HG03571 (cell line): Measurements from ENCODE around the gene C1orf141.
"Not testable (repeated sequence)": the region's sequence is repeated elsewhere in the genome, so short reads cannot be mapped to it uniquely, and the experiment has no call there.

Experiments
- ATAC-seq: cut with Tn5 transposase; IDR thresholded peaks from one replicate; pipeline ENCODE4 v1.9.1; 2021; ENCODE audit not compliant: unreplicated experiment

Gene C1orf141

GRCh38 chr1:67089685-67090208, 45.0 kb downstream of the C1orf141 start:
- no peak for ATAC-seq

- no peak for ATAC-seq
Measured at GRCh38 chr1:67088440-67088839, 46.3 kb downstream of the C1orf141 start.

- ATAC-seq: no peak
Measured at GRCh38 chr1:67085326-67085725, 49.4 kb downstream of the C1orf141 start.

GRCh38 chr1:67084765-67085318, 49.9 kb downstream of the C1orf141 start:
- ATAC-seq: no peak

DNA sequence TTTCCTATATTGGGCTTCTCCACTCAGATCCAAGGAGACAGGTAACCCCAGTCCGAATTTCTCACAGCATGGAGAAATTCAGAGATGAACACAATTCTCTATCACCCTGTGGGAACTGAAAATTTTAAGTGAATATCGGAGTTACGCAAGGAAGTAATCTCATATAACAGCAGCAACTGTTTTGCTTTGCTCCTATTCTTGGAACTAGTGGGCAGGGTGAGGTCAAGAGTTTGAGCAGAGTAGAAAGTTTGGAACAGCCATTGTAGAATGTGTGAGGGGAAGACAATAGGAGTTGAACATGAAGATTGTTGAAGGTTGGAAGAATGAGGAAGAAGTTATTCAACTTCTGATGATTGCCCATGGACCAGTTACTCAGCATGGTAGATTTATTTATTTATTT, 56.5 kb downstream of the C1orf141 start:
- no peak for ATAC-seq

- no peak for ATAC-seq
Measured at GRCh38 chr1:67077593-67077992, 57.2 kb downstream of the C1orf141 start.

DNA sequence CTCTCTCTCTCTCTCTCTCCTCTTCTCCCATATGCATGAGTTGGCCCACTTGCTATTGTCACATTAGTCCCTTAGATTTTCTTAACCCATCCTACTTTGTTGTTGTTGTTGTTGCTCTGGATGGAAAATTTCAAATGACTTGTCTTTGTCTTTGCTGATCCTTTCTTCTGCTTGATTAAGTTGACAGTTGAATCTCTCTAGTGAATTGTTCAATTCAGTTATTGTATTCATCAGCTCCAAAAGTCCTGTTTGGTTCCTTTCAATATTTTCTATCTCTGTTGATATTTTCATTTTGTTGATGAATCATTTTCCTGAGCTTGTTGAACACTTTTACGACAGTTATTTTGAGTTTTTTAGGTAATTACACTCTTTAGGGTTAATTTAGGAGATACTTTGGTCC, 62.0 kb downstream of the C1orf141 start:
- no peak for ATAC-seq

- not testable (repeated sequence) for ATAC-seq
Measured at GRCh38 chr1:67067655-67068054, 67.1 kb downstream of the C1orf141 start.

- no peak for ATAC-seq
Measured at GRCh38 chr1:67062412-67062811, 72.4 kb downstream of the C1orf141 start.

DNA sequence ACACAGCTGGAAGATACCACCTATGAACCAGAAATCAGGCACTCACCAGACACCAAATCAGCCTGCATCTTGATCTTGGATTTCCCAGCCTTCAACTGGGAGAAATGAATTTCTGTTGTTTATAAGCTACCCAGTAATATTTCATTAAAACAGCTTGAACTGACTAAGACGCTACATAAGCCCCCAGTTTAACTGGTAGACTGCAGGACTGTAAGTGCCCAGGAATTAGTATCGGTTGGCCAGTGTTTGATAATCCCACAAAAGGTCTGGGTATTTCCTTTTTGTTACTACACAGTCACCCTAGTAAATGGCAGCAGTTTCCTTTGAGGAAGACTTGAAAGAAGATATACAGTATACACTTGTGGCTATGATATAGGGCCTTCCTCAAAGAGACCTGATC, 73.5 kb downstream of the C1orf141 start:
- ATAC-seq: no peak

DNA sequence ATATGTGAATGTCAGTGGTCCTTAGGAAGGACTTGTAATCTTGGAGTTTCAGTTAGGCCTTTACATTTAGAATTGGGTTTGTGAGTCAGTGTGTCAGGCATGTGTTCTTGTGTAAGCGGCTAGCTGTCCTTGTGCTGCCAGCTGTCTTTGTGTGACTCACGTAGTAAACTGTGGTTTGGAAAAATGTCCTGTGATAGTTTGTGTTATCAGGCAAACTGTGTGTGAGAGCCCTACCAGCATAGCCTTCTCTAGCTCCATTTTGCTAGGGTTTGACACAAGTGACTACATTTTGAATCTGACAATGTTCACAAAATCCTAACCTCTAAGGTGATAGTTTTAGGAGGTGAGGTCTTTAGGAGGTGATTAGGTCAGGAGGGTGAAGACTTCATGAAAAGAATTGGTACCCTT, 74.0 kb downstream of the C1orf141 start:
- no peak for ATAC-seq

DNA sequence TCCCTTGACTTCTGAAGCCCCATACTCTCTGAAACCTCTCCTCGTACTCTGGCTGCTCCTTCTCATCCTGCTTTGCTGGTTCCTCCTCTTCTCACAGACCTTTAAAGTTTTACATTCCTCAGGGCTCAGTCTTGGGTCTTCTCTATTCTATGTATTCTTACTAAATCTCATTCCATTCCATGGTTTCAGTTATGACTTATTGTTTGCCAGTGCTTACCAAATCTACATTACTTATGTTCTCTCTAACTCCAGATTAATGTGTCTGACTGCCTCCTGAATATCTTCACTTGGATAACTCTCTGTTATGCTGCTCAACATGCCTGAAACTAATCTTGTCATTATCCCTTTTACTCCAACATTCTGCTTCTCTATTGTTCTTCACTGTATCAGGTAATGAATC, 75.4 kb downstream of the C1orf141 start:
- no peak for ATAC-seq

DNA sequence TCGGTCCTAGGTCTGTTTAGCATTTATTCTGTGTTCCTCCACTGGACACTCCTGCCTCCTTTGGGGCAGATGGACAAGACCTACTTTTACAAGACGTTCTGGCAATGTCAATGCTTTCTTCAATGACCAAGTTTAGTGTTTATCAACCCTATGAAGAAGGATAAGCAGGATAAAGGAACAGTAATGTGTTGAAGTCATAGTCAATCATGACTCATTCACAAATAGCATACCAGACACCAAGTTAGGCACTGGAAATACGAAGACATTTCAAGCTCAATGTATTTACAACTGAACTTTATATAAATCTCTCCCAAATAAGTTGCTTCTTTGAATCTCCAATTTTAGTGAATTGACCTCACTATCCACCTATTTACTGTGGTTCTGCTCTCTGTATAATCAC, 76.0 kb downstream of the C1orf141 start:
- no peak for ATAC-seq

DNA sequence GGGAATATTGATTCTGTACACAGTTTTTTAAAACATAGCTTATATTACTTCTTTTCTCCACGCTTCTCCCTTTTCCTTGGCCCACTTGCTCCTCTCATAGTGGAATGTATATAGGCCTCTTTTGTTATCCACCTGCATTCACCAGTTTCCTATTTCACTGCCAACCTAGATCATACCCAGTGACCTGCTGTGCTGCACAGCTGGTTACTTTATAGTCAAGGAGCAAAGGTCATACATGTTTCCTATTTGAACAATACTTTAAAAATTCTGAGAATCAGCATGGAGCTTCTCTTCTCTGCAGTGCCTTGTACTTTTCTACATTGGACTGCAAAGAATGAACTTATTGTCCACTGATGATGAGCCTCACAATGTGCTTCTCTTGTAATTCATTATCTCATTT, 76.5 kb downstream of the C1orf141 start:
- ATAC-seq: no peak

DNA sequence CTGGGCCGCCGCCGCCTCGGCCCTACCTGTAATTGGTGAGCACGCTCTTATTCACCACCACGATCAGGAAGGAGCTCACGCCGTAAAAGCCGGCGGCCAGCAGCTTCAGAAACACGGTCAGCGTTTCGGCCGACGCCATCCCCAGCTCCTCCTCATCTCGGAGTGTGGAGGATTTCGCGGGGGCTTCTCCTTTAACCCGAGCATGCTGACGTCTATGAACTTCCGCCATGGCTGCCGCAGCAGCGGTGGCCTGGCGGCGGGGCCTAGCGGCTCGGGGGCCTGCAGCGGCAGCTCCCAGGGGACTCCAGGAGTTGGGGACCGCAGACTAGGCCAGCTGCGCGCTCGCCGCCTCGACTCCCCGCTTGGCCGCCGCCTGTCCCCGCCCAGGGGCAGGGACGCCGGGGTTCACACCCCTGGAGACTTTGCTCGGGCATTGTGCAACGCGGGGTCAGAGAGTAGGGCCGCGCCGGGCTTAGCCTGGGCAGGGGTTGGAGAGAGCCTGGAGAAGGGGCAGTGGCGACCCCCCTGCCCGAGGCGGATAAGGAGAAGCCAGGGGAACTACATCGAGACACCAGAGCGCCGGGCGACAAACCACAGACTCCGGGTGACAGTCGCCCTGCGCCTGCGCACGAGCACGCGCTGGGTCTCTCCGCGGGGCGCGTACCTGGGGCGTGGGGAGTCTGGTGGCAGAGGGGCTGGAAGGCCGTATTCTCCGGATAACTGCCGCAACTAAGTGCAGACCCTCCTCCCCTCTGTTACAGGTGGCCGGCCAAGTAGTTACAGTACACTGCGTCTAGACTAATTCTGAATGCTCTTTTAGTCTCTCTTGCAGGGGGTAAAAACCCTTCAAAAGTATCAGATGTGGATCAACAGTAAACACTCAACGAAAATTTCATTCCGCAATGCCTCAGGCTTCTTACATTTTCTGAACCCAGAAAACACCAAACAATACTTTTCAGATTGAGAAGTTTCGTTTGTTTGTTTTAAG, 80.7 kb downstream of the C1orf141 start, which contains the start of gene SLC35D1:
Gene SLC35D1, minus strand, starts transcription at position 364 of the 988 bp plus-strand sequence. Its CDS starts 135 bp downstream, at position 229.
- ATAC-seq: peak; percentile 78

GRCh38 chr1:67053535-67053784, 81.3 kb downstream of the C1orf141 start:
- peak; percentile 40 for ATAC-seq

DNA sequence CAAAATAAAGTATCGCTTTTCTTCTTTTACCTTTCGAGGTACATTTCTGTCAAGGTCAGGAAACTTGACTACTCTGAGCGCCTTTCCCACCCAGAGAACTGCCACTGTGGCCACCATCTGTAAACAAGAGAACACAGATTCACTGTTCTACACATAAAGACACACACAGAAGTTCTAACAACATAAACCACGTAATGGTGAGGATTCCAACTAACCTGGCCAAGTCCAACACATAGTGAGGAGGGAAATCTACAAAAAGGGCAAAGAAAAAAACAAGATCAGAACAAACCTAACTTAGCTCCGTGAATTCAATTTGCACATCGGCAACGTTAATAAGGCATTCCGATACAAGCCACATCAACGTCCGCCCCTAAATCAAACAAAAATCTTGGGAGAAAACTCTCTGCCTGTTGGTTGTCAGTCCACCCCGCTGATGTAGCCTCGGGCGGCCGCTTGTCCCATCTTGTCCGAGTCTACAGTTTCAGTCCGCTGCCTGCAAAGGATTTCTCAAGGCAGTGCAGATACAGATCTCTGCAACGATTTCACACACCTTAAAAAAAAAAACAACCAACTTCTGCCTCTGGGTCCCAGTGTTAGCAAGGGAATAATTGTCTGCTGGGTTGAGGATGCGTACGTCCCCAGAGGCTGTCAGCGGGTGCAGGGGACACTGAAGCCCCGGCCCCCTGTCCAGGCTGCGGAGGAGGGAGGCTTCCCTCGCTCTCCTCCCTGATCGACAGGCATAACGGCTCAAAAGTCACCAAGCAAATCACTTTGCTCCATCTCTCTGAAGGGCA, 81.8 kb downstream of the C1orf141 start:
- peak; percentile 2 for ATAC-seq

DNA sequence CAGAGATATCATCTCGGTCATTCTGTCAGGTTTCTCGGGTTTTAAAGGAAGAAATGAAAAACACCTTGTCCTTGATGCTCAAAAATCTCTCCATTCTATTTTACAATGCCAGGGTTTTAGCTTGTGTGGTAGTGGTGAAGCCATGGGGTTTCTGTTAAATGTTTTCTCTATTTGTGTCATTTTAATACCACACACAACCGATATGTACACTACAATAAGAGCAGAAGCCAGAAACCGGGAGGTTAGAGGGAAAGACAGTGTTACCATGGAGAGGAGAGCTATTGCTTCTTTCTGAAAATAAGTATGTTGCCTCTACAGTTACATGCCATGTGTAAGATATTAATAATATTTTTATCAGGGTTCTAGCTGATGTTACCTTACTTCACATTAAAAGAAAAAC, 83.6 kb downstream of the C1orf141 start:
- no peak for ATAC-seq

DNA sequence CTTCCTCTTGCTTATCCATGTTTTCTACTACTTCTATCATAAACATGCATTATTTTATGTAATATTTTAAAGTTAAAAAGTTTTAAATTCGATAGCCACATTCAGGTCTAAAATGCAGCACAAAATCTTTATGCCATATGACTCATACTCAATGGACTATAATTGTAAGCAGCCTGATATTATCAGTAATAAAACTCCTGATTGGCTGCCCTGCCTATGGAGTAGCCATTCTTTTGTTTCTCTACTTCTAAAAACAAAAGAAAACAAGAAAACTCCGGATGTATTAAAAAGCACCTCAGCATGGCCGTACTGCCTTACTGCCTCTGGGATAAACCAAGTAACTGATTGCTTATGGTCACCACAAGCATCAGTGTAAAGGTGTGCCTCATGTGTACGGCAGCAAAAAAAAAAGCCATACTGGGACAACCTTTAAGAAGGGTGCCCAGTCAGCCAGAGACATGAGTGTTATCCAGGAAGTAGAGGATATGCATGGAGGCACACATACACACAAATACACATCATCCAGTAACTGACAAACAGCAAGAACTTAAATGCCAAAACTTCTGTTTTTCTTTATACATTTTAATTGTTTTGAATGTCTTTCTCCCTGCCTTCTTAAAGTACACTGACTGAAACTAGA, 90.0 kb downstream of the C1orf141 start:
- no peak for ATAC-seq

- ATAC-seq: no peak
Measured at GRCh38 chr1:67043366-67043765, 91.4 kb downstream of the C1orf141 start.
